ENCODE measurements around the gene COL5A1. TPM values are rescaled to one million over a fixed set of nuclear protein-coding genes. Genes with fewer than 3 reads are reported as not detected.

Gene COL5A1
- total RNA-seq, 1 donor from 2014 or later, result 6.1 TPM

DNA sequence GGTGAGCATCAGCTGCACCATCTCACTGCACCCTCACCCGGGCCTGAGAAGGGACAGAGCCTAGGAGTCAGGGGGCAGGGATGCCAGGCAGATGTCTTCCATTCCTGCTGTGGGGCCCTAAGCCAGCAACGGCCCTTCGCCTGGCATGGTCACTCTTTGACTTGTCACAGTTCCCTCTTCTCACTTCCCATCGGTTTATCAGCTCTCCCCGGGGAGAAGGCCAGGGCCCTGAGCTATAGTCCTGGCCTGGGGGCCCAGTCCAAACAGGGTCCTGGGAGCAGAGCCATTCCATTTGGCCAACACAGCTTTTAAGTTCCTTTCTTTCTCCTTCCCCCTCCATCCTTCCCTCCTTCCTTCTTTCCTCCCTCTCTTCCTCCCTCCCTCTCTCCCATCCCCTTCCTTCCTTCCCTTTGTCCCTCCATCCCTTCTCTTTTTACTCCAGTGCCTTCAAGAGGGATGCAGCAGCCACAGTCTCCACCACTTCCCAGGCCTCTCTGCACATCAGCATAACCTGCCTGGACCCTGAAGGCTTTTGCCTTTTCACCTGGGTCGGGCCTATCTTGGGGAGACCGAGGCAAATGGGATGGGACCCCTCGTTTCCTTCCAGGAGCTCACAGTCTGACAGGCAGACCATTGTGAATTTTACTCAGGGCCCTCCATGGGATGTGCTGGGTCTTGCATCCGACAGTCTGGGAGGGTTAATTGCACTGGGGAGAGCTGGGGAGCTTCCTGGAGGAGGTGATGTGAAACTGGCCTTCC is 4.2 kb downstream of the COL5A1 start:
- Histone ChIP-seq H2AFZ (replicated peaks) (no peak overlapping the region), H3K36me3 (no peaks in the 10 kb centered on the region), H3F3A (ENCODE audit: low read depth) (peaks cover 12% of the 10 kb centered on the region), H3K27ac (no peak overlapping the region), H3K9me3 (ENCODE audit: low read depth) (no peaks in the 10 kb centered on the region), H3K27me3 (peaks cover 23% of the 10 kb centered on the region), H4K20me1 (ENCODE audit: low read depth) (peaks cover 49% of the 10 kb centered on the region), H3K4me1 (peaks cover 17% of the 10 kb centered on the region), H3K79me2 (ENCODE audit: low read depth) (no peaks in the 10 kb centered on the region), H3K4me2 (no peak overlapping the region), H3K9ac (no peak overlapping the region), H3K4me3 (no peak overlapping the region)
- Mint-ChIP-seq H3K27ac (no peak overlapping the region), H3K4me3 (no peak overlapping the region), H3K9me3 (no peaks in the 10 kb centered on the region), H3K36me3 (no peaks in the 10 kb centered on the region), H3K27me3 (ENCODE audit: insufficient read depth, low read depth) (peaks cover 16% of the 10 kb centered on the region), H3K4me1 (peaks cover 32% of the 10 kb centered on the region)
- no peak for TF ChIP-seq EZH2 (IDR thresholded peaks at IDR 0.05)
- TF ChIP-seq CTCF (IDR thresholded peaks at IDR 0.05), result no peak
- no peak for TF ChIP-seq EZH2phosphoT487 (IDR thresholded peaks at IDR 0.05)
- DNase-seq (ENCODE audit: low spot score), result no peak

DNA sequence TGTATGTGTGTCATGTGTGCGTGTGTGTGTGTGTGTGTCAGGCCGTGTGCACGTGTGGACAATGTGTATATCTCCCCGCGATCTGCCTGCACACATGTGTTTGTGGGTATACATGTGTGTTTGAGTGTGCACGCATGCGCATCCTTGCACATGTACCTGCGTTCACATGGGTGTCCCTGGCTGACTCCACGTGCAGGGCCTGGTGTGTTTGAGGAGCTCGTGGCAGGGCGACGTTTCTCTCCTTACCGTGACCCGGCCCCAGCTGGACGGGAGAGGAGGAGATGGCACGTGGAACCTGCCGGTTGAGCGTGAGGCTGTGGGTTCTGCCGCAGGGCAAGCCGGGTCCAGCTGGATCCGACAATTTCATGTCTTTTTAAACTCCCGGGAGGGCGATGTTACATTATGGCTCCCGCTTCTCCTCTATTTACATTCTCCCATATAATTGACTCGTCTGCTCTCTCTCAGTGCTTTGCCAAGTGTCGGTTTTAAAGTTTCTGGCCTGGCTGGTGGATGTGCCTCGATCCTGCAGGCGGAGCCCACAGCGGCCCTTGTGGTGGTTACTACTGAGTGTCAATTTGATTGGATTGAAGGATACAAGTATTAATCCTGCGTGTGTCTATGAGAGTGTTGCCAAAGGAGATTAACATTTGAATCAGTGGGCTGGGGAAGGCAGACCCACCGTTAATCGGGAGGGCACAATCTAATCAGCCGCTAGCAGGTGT is 5.9 kb downstream of the COL5A1 start:
- Histone ChIP-seq H3K9ac (no peak overlapping the region), H2AFZ (replicated peaks) (no peak overlapping the region), H3K9me3 (ENCODE audit: low read depth) (no peaks in the 10 kb centered on the region), H3K27ac (no peak overlapping the region), H3K4me2 (no peak overlapping the region), H4K20me1 (ENCODE audit: low read depth) (peaks cover 48% of the 10 kb centered on the region), H3K79me2 (ENCODE audit: low read depth) (no peaks in the 10 kb centered on the region), H3K4me1 (peaks cover 14% of the 10 kb centered on the region), H3F3A (ENCODE audit: low read depth) (peaks cover 6% of the 10 kb centered on the region), H3K36me3 (no peaks in the 10 kb centered on the region), H3K27me3 (peaks cover 14% of the 10 kb centered on the region), H3K4me3 (no peak overlapping the region)
- no peak overlapping the region for H3K4me3 Mint-ChIP-seq
- H3K36me3 Mint-ChIP-seq, result no peaks in the 10 kb centered on the region
- H3K4me1 Mint-ChIP-seq, result peaks cover 33% of the 10 kb centered on the region
- TF ChIP-seq EZH2 (IDR thresholded peaks at IDR 0.05), result no peak
- H3K9me3 Mint-ChIP-seq, result no peaks in the 10 kb centered on the region
- no peak overlapping the region for H3K27ac Mint-ChIP-seq
- no peak for DNase-seq (ENCODE audit: low spot score)
- H3K27me3 Mint-ChIP-seq (ENCODE audit: insufficient read depth, low read depth), result peaks cover 17% of the 10 kb centered on the region

- Histone ChIP-seq H3K27ac (no peak overlapping the region), H3F3A (ENCODE audit: low read depth) (no peaks in the 10 kb centered on the region), H3K4me2 (no peak overlapping the region), H3K9me3 (ENCODE audit: low read depth) (no peaks in the 10 kb centered on the region), H2AFZ (replicated peaks) (no peak overlapping the region), H3K4me1 (peaks cover 9% of the 10 kb centered on the region), H3K27me3 (peaks cover under 1% of the 10 kb centered on the region), H3K9ac (no peak overlapping the region), H3K36me3 (no peaks in the 10 kb centered on the region), H3K79me2 (ENCODE audit: low read depth) (no peaks in the 10 kb centered on the region), H4K20me1 (ENCODE audit: low read depth) (peaks cover 34% of the 10 kb centered on the region), H3K4me3 (no peak overlapping the region)
- Mint-ChIP-seq H3K27ac (no peak overlapping the region), H3K27me3 (ENCODE audit: insufficient read depth, low read depth) (peaks cover 8% of the 10 kb centered on the region), H3K4me1 (peaks cover 21% of the 10 kb centered on the region), H3K36me3 (no peaks in the 10 kb centered on the region), H3K9me3 (no peaks in the 10 kb centered on the region), H3K4me3 (no peak overlapping the region)
- TF ChIP-seq EZH2phosphoT487 (IDR thresholded peaks at IDR 0.05), result no peak
- TF ChIP-seq CTCF (IDR thresholded peaks at IDR 0.05), result no peak
- no peak for TF ChIP-seq EZH2 (IDR thresholded peaks at IDR 0.05)
- no peak for DNase-seq (ENCODE audit: low spot score)
These were observed 7.3 kb downstream of the COL5A1 start for GRCh38 chr9:134648701-134649530.
